GM12874 (cell line): ENCODE results near the gene PSMA7.

Source experiments
- CTCF ChIP-seq: IDR thresholded peaks from 2 replicates; pipeline ENCODE4 v1.5.1; 2011; ENCODE audit warnings: low read depth, mild to moderate bottlenecking, control low read depth, low read length, moderate library complexity; ENCODE audit not compliant: insufficient read depth

Gene PSMA7

GRCh38 chr20:62118113-62119043, 24.8 kb downstream of the PSMA7 start:
- no peak for TF ChIP-seq CTCF

GRCh38 chr20:62117658-62118057, 25.5 kb downstream of the PSMA7 start:
- TF ChIP-seq CTCF = no peak

GRCh38 chr20:62117362-62117646, 25.9 kb downstream of the PSMA7 start:
- no peak for TF ChIP-seq CTCF

GRCh38 chr20:62116558-62117361, 26.4 kb downstream of the PSMA7 start:
- no peak for TF ChIP-seq CTCF

GRCh38 chr20:62114894-62115293, 28.3 kb downstream of the PSMA7 start:
- TF ChIP-seq CTCF = no peak

- no peak for TF ChIP-seq CTCF
Observed at GRCh38 chr20:62112368-62112767, 30.8 kb downstream of the PSMA7 start.

- TF ChIP-seq CTCF = no peak
Observed at GRCh38 chr20:62111148-62111547, 32.0 kb downstream of the PSMA7 start.
